KG1 (cell line): ENCODE measurements around the gene RD3L.
"Not testable (repeated sequence)": the region's sequence is repeated elsewhere in the genome, so short reads cannot be mapped to it uniquely, and the experiment has no call there.

Experiments
- DNase-seq: peaks from one replicate; lab custom pipeline; 2025; lab: John Stamatoyannopoulos, UW

The RD3L gene

GRCh38 chr14:103928011-103928890 is 14.1 kb downstream of the RD3L start, which contains the start of gene TDRD9:
TDRD9 (plus strand) TSS chr14:103928456; CDS start chr14:103928510, 54 bp downstream.
- DNase-seq: no peak

- DNase-seq: no peak
Measured at GRCh38 chr14:103927566-103927965, 14.8 kb downstream of the RD3L start.

- DNase-seq: no peak
Measured at GRCh38 chr14:103925316-103925715, 17.0 kb downstream of the RD3L start.

- DNase-seq: no peak
Measured at GRCh38 chr14:103923863-103924262, 18.5 kb downstream of the RD3L start.

DNA sequence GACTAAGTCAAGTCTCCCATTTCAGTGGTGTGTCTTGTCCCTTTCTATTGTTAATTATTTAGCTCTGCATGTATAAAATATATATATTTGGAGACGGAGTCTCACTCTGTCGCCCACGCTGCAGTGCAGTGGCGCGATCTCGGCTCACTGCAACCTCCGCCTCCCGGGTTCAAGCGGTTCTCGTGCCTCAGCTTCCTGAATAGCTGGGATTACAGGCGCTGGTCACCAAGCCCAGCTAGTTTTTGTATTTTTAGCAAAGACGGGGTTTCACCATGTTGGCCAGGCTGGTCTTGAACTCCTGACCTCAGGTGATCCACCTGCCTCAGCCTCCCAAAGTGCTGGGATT is 20.5 kb downstream of the RD3L start:
- not testable (repeated sequence) for DNase-seq

GRCh38 chr14:103920981-103921854 is 21.1 kb downstream of the RD3L start:
- DNase-seq: peak; percentile 89

DNA sequence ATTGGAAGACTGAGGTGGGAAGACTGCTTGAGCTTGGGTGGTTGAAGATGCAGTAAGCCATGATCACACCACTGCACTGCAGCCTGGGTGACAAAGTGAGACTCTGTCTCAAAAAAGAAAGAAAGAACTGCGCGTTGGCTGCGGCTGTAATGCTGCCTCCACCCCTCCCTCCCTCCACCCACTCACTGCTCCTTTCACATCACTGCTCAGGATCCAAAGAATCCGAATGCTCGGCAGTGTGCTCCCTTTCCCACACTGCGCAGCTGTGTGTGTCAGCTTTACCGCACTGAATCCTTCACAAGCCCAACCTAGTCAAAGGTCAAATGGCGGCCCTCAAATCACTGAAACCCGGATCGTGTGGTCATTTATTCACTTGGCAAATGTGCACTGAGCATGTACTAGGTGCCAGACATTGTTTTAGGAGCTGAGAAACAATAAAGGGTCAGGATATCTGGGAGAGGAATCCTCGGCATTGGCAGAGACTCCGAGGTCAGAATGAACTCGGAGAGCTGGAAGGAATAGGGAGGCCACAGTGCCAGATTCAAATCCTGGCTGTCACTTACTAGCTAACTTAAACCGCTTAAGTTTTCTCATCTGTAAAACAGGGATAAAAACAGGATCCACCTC is 25.6 kb downstream of the RD3L start:
- no peak for DNase-seq

GRCh38 chr14:103915616-103916015 is 26.7 kb downstream of the RD3L start:
- no peak for DNase-seq

DNA sequence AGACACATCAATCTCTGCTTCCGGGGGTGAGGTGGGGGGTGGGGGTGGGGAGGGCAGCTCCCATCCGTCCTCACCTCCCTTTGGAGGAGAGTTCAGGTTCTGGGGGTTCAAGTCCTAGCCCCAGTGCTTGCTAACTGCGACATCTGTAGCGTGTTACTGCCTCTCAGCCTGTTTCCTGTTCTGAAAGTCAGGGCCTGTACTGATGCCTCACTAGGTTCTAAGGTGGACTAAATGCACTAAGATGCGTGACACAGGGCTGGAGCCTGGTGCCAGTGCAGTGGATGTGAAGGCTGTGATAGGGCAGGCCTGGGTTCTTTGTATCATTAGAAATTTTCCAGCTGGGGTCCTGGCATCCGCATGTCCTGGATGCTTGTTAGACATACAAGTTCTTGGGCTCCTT is 31.3 kb downstream of the RD3L start:
- no peak for DNase-seq

GRCh38 chr14:103910262-103910935 is 31.9 kb downstream of the RD3L start:
- no peak for DNase-seq

- no peak for DNase-seq
Measured at GRCh38 chr14:103909531-103910261, 32.6 kb downstream of the RD3L start.

DNA sequence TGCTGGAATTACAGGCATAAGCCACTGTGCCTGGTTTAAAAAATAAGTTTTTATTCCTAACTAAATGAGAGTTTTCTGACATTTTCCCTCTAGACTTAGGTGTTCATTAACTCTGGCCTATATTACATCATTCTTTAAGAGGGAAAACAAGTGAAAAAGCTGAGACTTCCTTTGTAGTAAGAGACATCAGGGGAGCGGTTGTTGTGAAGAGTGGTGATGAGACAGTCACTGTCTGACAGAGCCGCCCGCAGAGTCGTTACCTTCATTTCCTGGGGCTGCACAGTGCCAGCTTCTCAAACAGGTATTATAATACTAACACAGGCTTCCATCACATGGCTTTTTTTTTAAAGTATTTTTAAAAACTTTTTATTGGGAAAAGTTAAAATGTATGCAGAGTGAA is 33.7 kb downstream of the RD3L start:
- no peak for DNase-seq

DNA sequence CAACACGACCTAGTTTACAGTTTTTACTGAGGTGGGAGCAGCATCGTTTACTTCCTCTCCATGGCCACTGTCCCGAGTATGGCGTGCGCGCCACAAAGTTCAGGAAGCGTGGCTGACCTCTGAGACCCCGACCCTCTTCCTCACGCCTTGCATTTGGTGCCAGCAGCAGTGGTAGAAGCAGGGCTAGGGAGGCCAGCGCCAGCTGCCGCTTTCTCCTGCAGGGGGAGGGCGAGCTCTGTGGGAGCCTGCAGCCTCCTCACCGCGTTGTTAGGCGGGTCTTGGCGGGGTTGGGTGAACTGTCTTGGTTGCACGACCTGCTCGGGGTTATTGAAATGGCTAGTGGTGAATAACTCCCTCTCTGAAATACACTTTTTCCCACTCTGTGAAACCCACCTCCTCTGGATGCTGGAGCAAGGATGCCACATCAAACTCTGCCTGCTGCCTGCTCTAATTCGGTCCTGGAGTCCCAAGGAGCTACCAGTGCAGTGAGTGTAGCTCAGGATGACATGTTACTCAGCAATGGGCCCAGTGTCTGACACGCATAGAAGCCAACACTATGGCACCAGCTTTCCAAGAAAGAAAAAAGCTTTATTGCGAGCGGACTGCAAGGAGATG is 36.4 kb downstream of the RD3L start:
- DNase-seq: no peak

DNA sequence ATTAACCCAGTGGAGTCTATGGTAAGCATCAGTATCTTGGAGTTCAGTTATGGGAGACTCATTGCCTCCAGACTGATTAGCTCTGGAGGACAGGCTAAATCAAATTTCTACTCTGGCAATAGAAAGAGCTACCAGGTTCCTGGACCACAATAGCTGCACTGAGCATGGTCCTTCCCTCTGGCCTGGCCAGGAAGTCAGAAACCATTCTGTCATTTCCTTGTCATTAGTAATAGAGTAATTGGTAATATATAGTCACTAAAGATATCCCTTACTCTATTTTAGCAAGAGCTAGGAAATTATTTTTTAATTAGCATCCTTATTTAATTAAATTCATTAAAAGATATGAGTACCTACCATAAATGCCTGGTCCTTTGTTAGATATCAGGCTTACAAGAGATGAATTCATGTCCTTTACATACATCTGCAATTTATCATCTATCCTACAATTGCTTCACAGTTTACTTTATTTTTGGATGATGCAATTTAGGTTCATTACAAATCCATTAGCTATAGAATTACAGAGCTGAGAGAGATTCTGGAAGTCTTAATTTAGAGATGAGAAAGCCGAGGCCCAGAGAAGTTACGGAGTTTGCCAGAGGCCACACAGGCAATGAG is 37.7 kb downstream of the RD3L start:
- DNase-seq: no peak

GRCh38 chr14:103899833-103900232 is 42.5 kb downstream of the RD3L start:
- no peak for DNase-seq

DNA sequence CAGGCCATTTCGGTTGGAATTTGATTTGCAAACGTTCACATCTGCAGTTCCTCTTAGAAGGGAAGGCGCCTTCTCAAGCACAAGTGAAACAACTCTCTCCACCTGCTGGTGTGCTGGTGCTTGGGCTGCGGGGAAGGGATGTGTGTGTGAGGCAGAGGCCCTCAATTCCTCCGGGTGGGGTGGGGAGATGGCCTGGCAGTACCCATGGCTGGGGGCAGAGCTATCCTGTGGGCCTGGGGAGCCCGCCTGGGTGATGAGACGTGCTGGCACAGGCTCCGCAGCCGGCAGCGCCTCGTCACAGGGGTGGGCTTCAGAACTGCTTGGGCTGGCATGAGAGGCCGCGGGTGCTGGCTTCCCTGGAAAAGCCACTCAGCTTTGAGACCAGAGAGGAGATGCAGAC is 43.0 kb downstream of the RD3L start:
- DNase-seq: no peak

- DNase-seq: no peak
Measured at GRCh38 chr14:103898711-103899110, 43.6 kb downstream of the RD3L start.

- DNase-seq: no peak
Measured at GRCh38 chr14:103898204-103898603, 44.1 kb downstream of the RD3L start.

GRCh38 chr14:103897075-103897947 is 45.0 kb downstream of the RD3L start:
- DNase-seq: no peak
